Fibroblast of lung (primary cell): ENCODE results near the gene RETSAT. TPM values are rescaled to one million over a fixed set of nuclear protein-coding genes. Genes with fewer than 3 reads are reported as not detected.
"Not testable (repeated sequence)": the region's sequence is repeated elsewhere in the genome, so short reads cannot be mapped to it uniquely, and the experiment has no call there.

Source experiments
- DNase-seq, 2 donors: peaks; one replicate each; pipeline versions ENCODE4 v3.0.0 to v3.0.0-alpha.2; 2010; ENCODE audit warnings: low read depth in 2 of 2
- H2AFZ ChIP-seq: 2 replicates; pipeline ENCODE4 v1.5.1; 2012; ENCODE audit warnings: low read length, control low read depth, inconsistent platforms
- H3K27ac ChIP-seq: 2 replicates; pipeline ENCODE4 v1.5.1; 2011; ENCODE audit warnings: low read length, control low read depth; ENCODE audit not compliant: insufficient read depth
- H3K27me3 ChIP-seq: 2 replicates; pipeline ENCODE4 v1.5.1; 2011; ENCODE audit warnings: mild to moderate bottlenecking, low read length; ENCODE audit not compliant: control insufficient read depth, insufficient read depth
- H3K36me3 ChIP-seq: 2 replicates; pipeline ENCODE4 v1.5.1; 2011; ENCODE audit warnings: low read length; ENCODE audit not compliant: control insufficient read depth, insufficient read depth
- H3K4me1 ChIP-seq: 2 replicates; pipeline ENCODE4 v1.5.1; 2011; ENCODE audit warnings: low read length; ENCODE audit not compliant: control insufficient read depth, insufficient read depth; ENCODE audit errors: extremely low read depth
- H3K4me2 ChIP-seq: 2 replicates; pipeline ENCODE4 v1.5.1; 2011; ENCODE audit warnings: low read length, control low read depth; ENCODE audit not compliant: insufficient read depth; ENCODE audit errors: extremely low read depth
- H3K4me3 ChIP-seq, 4 experiments: fragments of 200-600 bp in 1 of 4; sonication (generic) in 1 of 4; replicated peaks in 1 of 4; 2 replicates each; pipeline ENCODE4 v1.5.1; 2011 to 2016; ENCODE audit warnings: low read length in 4 of 4, low read depth in 3 of 4, mild to moderate bottlenecking in 3 of 4, control low read depth in 2 of 4, inconsistent platforms in 1 of 4, mixed read lengths in 1 of 4; ENCODE audit not compliant: insufficient read depth in 1 of 4; ENCODE audit errors: control extremely low read depth in 1 of 4
- H3K79me2 ChIP-seq: 2 replicates; pipeline ENCODE4 v1.5.1; 2012; ENCODE audit warnings: mild to moderate bottlenecking, low read length, inconsistent platforms; ENCODE audit not compliant: control insufficient read depth, insufficient read depth
- H3K9ac ChIP-seq: 2 replicates; pipeline ENCODE4 v1.5.1; 2011; ENCODE audit warnings: mild to moderate bottlenecking, low read length, control low read depth; ENCODE audit not compliant: insufficient read depth
- H3K9me3 ChIP-seq: 2 replicates; pipeline ENCODE4 v1.5.1; 2012; ENCODE audit warnings: low read depth, low read length; ENCODE audit not compliant: control insufficient read depth, insufficient read depth
- H4K20me1 ChIP-seq: 2 replicates; pipeline ENCODE4 v1.5.1; 2011; ENCODE audit warnings: low read length; ENCODE audit not compliant: control insufficient read depth, insufficient read depth; ENCODE audit errors: extremely low read depth
- CTCF ChIP-seq, 2 donors: IDR thresholded peaks in 1 of 2; conservative IDR thresholded peaks in 1 of 2; 1 replicate in 1 of 2; 2 replicates in 1 of 2; pipeline ENCODE4 v1.5.1; 2011 to 2012; ENCODE audit warnings: low read length in 2 of 2, control low read depth in 1 of 2, inconsistent platforms in 1 of 2, low read depth in 1 of 2, mild to moderate bottlenecking in 1 of 2
- EZH2 ChIP-seq: IDR thresholded peaks from 2 replicates; pipeline ENCODE4 v1.5.1; 2012; ENCODE audit warnings: low read length, control low read depth, mild to moderate bottlenecking; ENCODE audit errors: missing control alignments
- polyA plus RNA-seq, 2 donors: library from polyadenylated mRNA; depleted of rRNA in 1 of 2; stranded (reverse) in 1 of 2; unstranded in 1 of 2; fragments of >200 nt; gene quantifications; 2 replicates each; pipeline ENCODE4 v1.2.1, GENCODE V29; 2011 to 2012; ENCODE audit warnings: missing spikeins in 1 of 2
- total RNA-seq: library from RNA; depleted of rRNA; stranded (reverse); fragments of >200 nt; gene quantifications from 2 replicates; pipeline ENCODE4 v1.2.1, GENCODE V29; 2014

RETSAT gene
- total and polyA plus RNA-seq, 2 donors (not counting 1 experiment from before 2014, with no cell fraction given) = 38.6 to 87.0 TPM

GRCh38 chr2:85368921-85369320, 14.6 kb upstream of the RETSAT start:
- no peak overlapping the region for H2AFZ ChIP-seq
- H3K79me2 ChIP-seq = no peaks in the 10 kb centered on the region
- no peaks in the 10 kb centered on the region for H3K27me3 ChIP-seq
- H4K20me1 ChIP-seq = no peaks in the 10 kb centered on the region
- H3K36me3 ChIP-seq = no peaks in the 10 kb centered on the region
- no peak for DNase-seq
- H3K4me3 ChIP-seq = no peak overlapping the region
- H3K4me1 ChIP-seq = no peaks in the 10 kb centered on the region
- H3K4me2 ChIP-seq = no peak overlapping the region
- no peak overlapping the region for H3K9ac ChIP-seq
- TF ChIP-seq EZH2 = no peak
- TF ChIP-seq CTCF (conservative IDR thresholded peaks at IDR 0.05 in 1 of 2, IDR thresholded peaks at IDR 0.05 in 1 of 2; ENCODE audit: low read depth in 1 of 2, low read length in 2 of 2) = no peak
- H3K27ac ChIP-seq = no peak overlapping the region
- H3K9me3 ChIP-seq = no peaks in the 10 kb centered on the region

- DNase-seq = no peak
- Histone ChIP-seq H3K9ac (no peak overlapping the region), H3K79me2 (no peaks in the 10 kb centered on the region), H3K4me1 (no peaks in the 10 kb centered on the region), H2AFZ (no peak overlapping the region), H3K27ac (no peak overlapping the region), H3K27me3 (no peaks in the 10 kb centered on the region), H3K4me2 (no peak overlapping the region), H4K20me1 (no peaks in the 10 kb centered on the region), H3K36me3 (peaks cover 1% of the 10 kb centered on the region), H3K9me3 (no peaks in the 10 kb centered on the region), H3K4me3 (no peak overlapping the region)
- TF ChIP-seq CTCF (conservative IDR thresholded peaks at IDR 0.05 in 1 of 2, IDR thresholded peaks at IDR 0.05 in 1 of 2; ENCODE audit: low read depth in 1 of 2, low read length in 2 of 2) (no peak), EZH2 (no peak)
These were observed 12.9 kb upstream of the RETSAT start for GRCh38 chr2:85367180-85367579.

- not testable (repeated sequence) for H3K4me2 ChIP-seq, H3K4me3 ChIP-seq, DNase-seq, H4K20me1 ChIP-seq, H2AFZ ChIP-seq, H3K79me2 ChIP-seq, H3K36me3 ChIP-seq, H3K9me3 ChIP-seq, H3K27ac ChIP-seq, H3K9ac ChIP-seq, H3K4me1 ChIP-seq, H3K27me3 ChIP-seq
These were observed 8.5 kb upstream of the RETSAT start for GRCh38 chr2:85362653-85363387.
